BE2C (cell line): ENCODE results near the gene ADCY10.

Source experiments
- DNase-seq: peaks from one replicate; pipeline ENCODE4 v3.0.0-alpha.2; 2020
- H3K27me3 ChIP-seq: fragments of 250-450 bp; sonication (Bioruptor Pico); 2 replicates; pipeline ENCODE4 v1.5.1; 2020; ENCODE audit warnings: mild to moderate bottlenecking
- H3K36me3 ChIP-seq: fragments of 250-450 bp; sonication (Bioruptor Pico); 2 replicates; pipeline ENCODE4 v1.5.1; 2020; ENCODE audit warnings: mild to moderate bottlenecking
- H3K4me1 ChIP-seq: fragments of 250-450 bp; sonication (Bioruptor Pico); 2 replicates; pipeline ENCODE4 v1.5.1; 2020
- H3K4me3 ChIP-seq: 2 replicates; pipeline ENCODE4 v1.5.1; 2011; ENCODE audit warnings: low read depth, low read length
- H3K9me3 ChIP-seq: fragments of 250-450 bp; sonication (Bioruptor Pico); 2 replicates; pipeline ENCODE4 v1.5.1; 2020
- TF ChIP-seq, protein P1 (sequence below): IDR thresholded peaks from 2 replicates; pipeline ENCODE4 v1.5.1; 2012; ENCODE audit warnings: mild to moderate bottlenecking, low read depth, low read length

Gene ADCY10

GRCh38 chr1:167912294-167912693 is 1.6 kb downstream of the ADCY10 start:
- Histone ChIP-seq H3K4me1 (peaks cover 3% of the 10 kb centered on the region; the same call in 1 of the 2 replicates), H3K27me3 (no peaks in the 10 kb centered on the region), H3K36me3 (no peaks in the 10 kb centered on the region; the same call in none of the 2 replicates), H3K4me3 (no peak overlapping the region), H3K9me3 (no peaks in the 10 kb centered on the region)
- no peak for DNase-seq
- TF ChIP-seq, protein P1, sequence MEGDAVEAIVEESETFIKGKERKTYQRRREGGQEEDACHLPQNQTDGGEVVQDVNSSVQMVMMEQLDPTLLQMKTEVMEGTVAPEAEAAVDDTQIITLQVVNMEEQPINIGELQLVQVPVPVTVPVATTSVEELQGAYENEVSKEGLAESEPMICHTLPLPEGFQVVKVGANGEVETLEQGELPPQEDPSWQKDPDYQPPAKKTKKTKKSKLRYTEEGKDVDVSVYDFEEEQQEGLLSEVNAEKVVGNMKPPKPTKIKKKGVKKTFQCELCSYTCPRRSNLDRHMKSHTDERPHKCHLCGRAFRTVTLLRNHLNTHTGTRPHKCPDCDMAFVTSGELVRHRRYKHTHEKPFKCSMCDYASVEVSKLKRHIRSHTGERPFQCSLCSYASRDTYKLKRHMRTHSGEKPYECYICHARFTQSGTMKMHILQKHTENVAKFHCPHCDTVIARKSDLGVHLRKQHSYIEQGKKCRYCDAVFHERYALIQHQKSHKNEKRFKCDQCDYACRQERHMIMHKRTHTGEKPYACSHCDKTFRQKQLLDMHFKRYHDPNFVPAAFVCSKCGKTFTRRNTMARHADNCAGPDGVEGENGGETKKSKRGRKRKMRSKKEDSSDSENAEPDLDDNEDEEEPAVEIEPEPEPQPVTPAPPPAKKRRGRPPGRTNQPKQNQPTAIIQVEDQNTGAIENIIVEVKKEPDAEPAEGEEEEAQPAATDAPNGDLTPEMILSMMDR, result no peak

GRCh38 chr1:167911413-167911812 is 2.5 kb downstream of the ADCY10 start:
- TF ChIP-seq, protein P1, result no peak
- no peak for DNase-seq
- H3K36me3 ChIP-seq, result no peaks in the 10 kb centered on the region; the same call in 1 of the 2 replicates
- H3K4me3 ChIP-seq, result no peak overlapping the region
- H3K9me3 ChIP-seq, result no peaks in the 10 kb centered on the region
- H3K4me1 ChIP-seq, result peaks cover 3% of the 10 kb centered on the region; the same call in 1 of the 2 replicates
- H3K27me3 ChIP-seq, result no peaks in the 10 kb centered on the region

- H3K27me3 ChIP-seq, result no peaks in the 10 kb centered on the region
- no peaks in the 10 kb centered on the region for H3K9me3 ChIP-seq
- peaks cover 3% of the 10 kb centered on the region; the same call in 1 of the 2 replicates for H3K4me1 ChIP-seq
- no peaks in the 10 kb centered on the region for H3K36me3 ChIP-seq
- no peak overlapping the region for H3K4me3 ChIP-seq
- TF ChIP-seq, protein P1, result no peak
- DNase-seq, result no peak
Observed at GRCh38 chr1:167910530-167910929, 3.4 kb downstream of the ADCY10 start.

- no peaks in the 10 kb centered on the region for H3K36me3 ChIP-seq
- H3K27me3 ChIP-seq, result no peaks in the 10 kb centered on the region
- TF ChIP-seq, protein P1, result no peak
- no peaks in the 10 kb centered on the region for H3K9me3 ChIP-seq
- no peak overlapping the region for H3K4me3 ChIP-seq
- H3K4me1 ChIP-seq, result peaks cover under 1% of the 10 kb centered on the region; the same call in 1 of the 2 replicates
- no peak for DNase-seq
Observed at GRCh38 chr1:167909691-167910180, 4.2 kb downstream of the ADCY10 start.

DNA sequence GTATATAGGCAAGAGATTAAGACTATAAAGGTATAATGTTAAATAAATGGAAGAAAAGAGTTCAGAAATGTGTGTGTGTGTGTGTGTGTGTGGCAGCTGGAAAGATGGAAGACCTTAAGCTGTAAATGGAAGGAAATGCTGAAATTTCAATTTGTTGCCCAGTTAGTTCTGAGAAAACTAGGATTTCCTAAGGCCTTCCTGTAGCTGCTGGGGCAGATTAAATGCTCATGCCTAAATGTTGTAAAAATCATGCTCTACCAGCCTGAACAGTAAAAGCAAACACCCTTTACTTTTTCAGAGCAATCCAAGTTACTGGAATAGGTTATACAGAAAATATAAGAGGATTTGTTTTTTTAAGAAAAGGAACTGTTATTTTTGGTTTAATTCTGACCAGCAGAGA is 8.3 kb downstream of the ADCY10 start:
- Histone ChIP-seq H3K4me3 (no peak overlapping the region), H3K36me3 (no peaks in the 10 kb centered on the region), H3K27me3 (no peaks in the 10 kb centered on the region), H3K9me3 (no peaks in the 10 kb centered on the region), H3K4me1 (no peaks in the 10 kb centered on the region)
- DNase-seq, result no peak
- TF ChIP-seq, protein P1, result no peak

DNA sequence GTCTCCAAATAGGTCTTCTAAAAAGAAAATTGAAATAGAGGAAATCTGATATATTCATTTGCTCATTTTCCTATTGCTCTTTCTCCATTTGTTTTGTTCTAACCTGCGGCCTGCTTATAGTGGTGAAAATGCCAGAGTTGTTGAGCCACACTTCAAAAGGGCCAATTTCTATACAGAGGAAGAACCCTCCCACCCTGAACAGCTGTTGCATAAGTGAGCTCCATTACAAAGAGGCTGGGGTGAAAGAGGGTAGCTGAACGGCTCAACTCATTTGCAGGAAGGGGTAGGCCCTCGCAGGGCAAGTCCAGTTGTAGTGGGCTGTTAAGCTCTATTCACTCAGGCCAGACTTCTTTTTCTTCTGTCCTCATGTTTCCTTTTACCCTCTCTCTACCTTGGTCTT is 8.8 kb downstream of the ADCY10 start:
- no peaks in the 10 kb centered on the region for H3K36me3 ChIP-seq
- TF ChIP-seq, protein P1, result no peak
- no peaks in the 10 kb centered on the region for H3K4me1 ChIP-seq
- no peak for DNase-seq
- H3K4me3 ChIP-seq, result no peak overlapping the region
- H3K9me3 ChIP-seq, result no peaks in the 10 kb centered on the region
- H3K27me3 ChIP-seq, result no peaks in the 10 kb centered on the region
